Measurements from ENCODE around the gene ATG7.
A peak's percentile ranks its signal among the peaks of the same experiment; 100 is the strongest.
"Not testable (repeated sequence)": the region's sequence is repeated elsewhere in the genome, so short reads cannot be mapped to it uniquely, and the experiment has no call there.

ATG7 gene

GRCh38 chr3:11255537-11255936, 16.7 kb upstream of the ATG7 start:
- DNase-seq: not testable (repeated sequence)

- no peak for DNase-seq
Observed at GRCh38 chr3:11258958-11259357, 13.2 kb upstream of the ATG7 start.

GRCh38 chr3:11260460-11260859, 11.7 kb upstream of the ATG7 start:
- peak; percentile 35 for DNase-seq

GRCh38 chr3:11269007-11269406, 3.2 kb upstream of the ATG7 start:
- DNase-seq: no peak

- DNase-seq: peak; percentile 48
Observed at GRCh38 chr3:11272906-11273574, 843 bp downstream of the ATG7 start.

- DNase-seq: peak; percentile 64
Observed at GRCh38 chr3:11273891-11274291, 1.7 kb downstream of the ATG7 start.

GRCh38 chr3:11274566-11275142, 2.5 kb downstream of the ATG7 start:
- no peak for DNase-seq

- no peak for DNase-seq
Observed at GRCh38 chr3:11275926-11276325, 3.7 kb downstream of the ATG7 start.

- DNase-seq: no peak
Observed at GRCh38 chr3:11276901-11277300, 4.7 kb downstream of the ATG7 start.

GRCh38 chr3:11282250-11283138, 10.3 kb downstream of the ATG7 start:
- DNase-seq: no peak

- no peak for DNase-seq
Observed at GRCh38 chr3:11283139-11283475, 10.9 kb downstream of the ATG7 start.

GRCh38 chr3:11284011-11284410, 11.8 kb downstream of the ATG7 start:
- no peak for DNase-seq

- no peak for DNase-seq
Observed at GRCh38 chr3:11285471-11285870, 13.3 kb downstream of the ATG7 start.

- DNase-seq: no peak
Observed at GRCh38 chr3:11287404-11287803, 15.2 kb downstream of the ATG7 start.

GRCh38 chr3:11288021-11288491, 15.9 kb downstream of the ATG7 start:
- peak; percentile 44 for DNase-seq

- peak; percentile 84 for DNase-seq
Observed at GRCh38 chr3:11288786-11289637, 16.8 kb downstream of the ATG7 start.

GRCh38 chr3:11289864-11290263, 17.7 kb downstream of the ATG7 start:
- no peak for DNase-seq

GRCh38 chr3:11290743-11291680, 18.8 kb downstream of the ATG7 start:
- peak; percentile 63 for DNase-seq

GRCh38 chr3:11291808-11292207, 19.6 kb downstream of the ATG7 start:
- no peak for DNase-seq

- DNase-seq: no peak
Observed at GRCh38 chr3:11297126-11297525, 24.9 kb downstream of the ATG7 start.

- DNase-seq: no peak
Observed at GRCh38 chr3:11300970-11301369, 28.8 kb downstream of the ATG7 start.

GRCh38 chr3:11302444-11302843, 30.2 kb downstream of the ATG7 start:
- DNase-seq: no peak

Measured in hematopoietic multipotent progenitor cell treated with erythropoietin and hydrocortisone succinate and interleukin-3 and kit ligand, for 4 days (in vitro differentiated cells).